ENCODE data around the gene TLR10.

DNA sequence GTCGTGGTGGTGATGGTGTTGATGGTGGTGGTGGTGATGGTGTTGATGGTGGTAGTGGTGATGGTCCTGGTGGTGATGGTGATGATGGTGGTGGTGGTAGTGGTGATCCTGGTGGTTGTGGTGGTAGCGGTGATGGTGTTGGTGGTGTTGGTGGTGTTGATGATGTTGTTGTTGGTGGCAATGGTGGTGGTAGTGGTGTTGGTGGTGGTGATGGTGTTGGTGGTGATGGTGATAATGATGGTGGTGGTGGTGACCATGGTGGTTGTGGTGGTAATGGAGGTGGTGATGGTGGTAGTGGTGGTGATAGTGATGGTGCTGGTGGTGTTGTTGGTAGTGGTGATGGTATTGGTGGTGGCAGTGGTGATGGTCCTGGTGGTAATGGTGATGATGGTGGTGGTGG, 49.1 kb downstream of the TLR10 start:
- TF ChIP-seq YY1 (IDR thresholded peaks at IDR 0.05; ENCODE audit: low read depth), result no peak
- TF ChIP-seq CEBPB (IDR thresholded peaks at IDR 0.05), result no peak
- TF ChIP-seq, protein P1, sequence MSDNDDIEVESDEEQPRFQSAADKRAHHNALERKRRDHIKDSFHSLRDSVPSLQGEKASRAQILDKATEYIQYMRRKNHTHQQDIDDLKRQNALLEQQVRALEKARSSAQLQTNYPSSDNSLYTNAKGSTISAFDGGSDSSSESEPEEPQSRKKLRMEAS (IDR thresholded peaks at IDR 0.05), result no peak
- TF ChIP-seq TAF1 (IDR thresholded peaks at IDR 0.05; ENCODE audit: low read depth), result no peak
- no peak for TF ChIP-seq CREB1 (IDR thresholded peaks at IDR 0.05; ENCODE audit: low read depth)
- no peak for TF ChIP-seq EP300 (IDR thresholded peaks at IDR 0.05; ENCODE audit: borderline replicate concordance)
- TF ChIP-seq TEAD4 (IDR thresholded peaks at IDR 0.05), result no peak
- no peak for TF ChIP-seq EGR1 (IDR thresholded peaks at IDR 0.05)
- no peak for TF ChIP-seq RAD21 (IDR thresholded peaks at IDR 0.05; ENCODE audit: low read depth)
- TF ChIP-seq ZBTB7A (IDR thresholded peaks at IDR 0.05; ENCODE audit: low read depth), result no peak
- TF ChIP-seq NFIC (IDR thresholded peaks at IDR 0.05), result no peak

Data from Ishikawa (cell line).